HAP-1 (cell line): ENCODE results near the gene CDK6.
"Not testable (repeated sequence)": the region's sequence is repeated elsewhere in the genome, so short reads cannot be mapped to it uniquely, and the experiment has no call there.

ENCODE experiments used
- DNase-seq, 2 experiments: peaks; one replicate each; pipeline ENCODE4 v3.0.0-alpha.2; 2016 to 2020; ENCODE audit warnings: low spot score in 2 of 2
- H3K27me3 ChIP-seq: fragments of 250-450 bp; sonication (Bioruptor Pico); 2 replicates; pipeline ENCODE4 v1.5.1; 2020; ENCODE audit warnings: low read depth, mild to moderate bottlenecking, moderate library complexity
- H3K36me3 ChIP-seq: fragments of 250-450 bp; sonication (Bioruptor Pico); replicated peaks from 2 replicates; pipeline ENCODE4 v1.5.1; 2020; ENCODE audit warnings: mild to moderate bottlenecking
- H3K4me1 ChIP-seq: fragments of 250-450 bp; sonication (Bioruptor Pico); 2 replicates; pipeline ENCODE4 v1.5.1; 2020; ENCODE audit warnings: mild to moderate bottlenecking
- H3K4me3 ChIP-seq: fragments of 250-450 bp; sonication (Bioruptor Pico); 2 replicates; pipeline ENCODE4 v1.5.1; 2020; ENCODE audit warnings: mild to moderate bottlenecking, moderate library complexity
- H3K9me3 ChIP-seq: fragments of 250-450 bp; sonication (Bioruptor Pico); 2 replicates; pipeline ENCODE4 v1.5.1; 2020; ENCODE audit warnings: mild to moderate bottlenecking, moderate library complexity
- in situ Hi-C: fragments of 300-500 bp; cut with MboI; formaldehyde crosslinking; loops from 3 replicates; pipeline ENCODE4 v1.14.3; 2020; ENCODE audit warnings: low sequenced_read_pairs, inconsistent platforms, mixed read lengths

Gene CDK6

GRCh38 chr7:92864169-92864568 lies 27.8 kb upstream of the CDK6 start:
- in situ Hi-C loops, H3K36me3 ChIP-seq, H3K4me1 ChIP-seq, H3K4me3 ChIP-seq, H3K9me3 ChIP-seq, H3K27me3 ChIP-seq: not testable (repeated sequence)
- peak; percentile 9 to 47 for DNase-seq

- no peak for DNase-seq
- Histone ChIP-seq H3K9me3 (no peaks in the 10 kb centered on the region), H3K27me3 (peaks cover 53% of the 10 kb centered on the region), H3K4me3 (no peak overlapping the region), H3K36me3 (no peaks in the 10 kb centered on the region; the same call in 1 of the 2 replicates), H3K4me1 (no peaks in the 10 kb centered on the region)
- in situ Hi-C loops = no loop called here
Observed at GRCh38 chr7:92856436-92856835, 20.1 kb upstream of the CDK6 start.

GRCh38 chr7:92854501-92855238 lies 18.3 kb upstream of the CDK6 start:
- in situ Hi-C loops = no loop called here
- DNase-seq = no peak
- H3K4me1 ChIP-seq = no peaks in the 10 kb centered on the region
- no peaks in the 10 kb centered on the region; the same call in 1 of the 2 replicates for H3K36me3 ChIP-seq
- H3K9me3 ChIP-seq = no peaks in the 10 kb centered on the region
- peaks cover 67% of the 10 kb centered on the region for H3K27me3 ChIP-seq
- no peak overlapping the region for H3K4me3 ChIP-seq

GRCh38 chr7:92851732-92852131 lies 15.4 kb upstream of the CDK6 start:
- in situ Hi-C loops = no loop called here
- H3K4me3 ChIP-seq = no peak overlapping the region
- H3K27me3 ChIP-seq = peaks cover 75% of the 10 kb centered on the region

GRCh38 chr7:92850516-92850915 lies 14.1 kb upstream of the CDK6 start:
- in situ Hi-C loops = no loop called here
- no peaks in the 10 kb centered on the region; the same call in 1 of the 2 replicates for H3K36me3 ChIP-seq
- no peak overlapping the region for H3K4me3 ChIP-seq
- no peaks in the 10 kb centered on the region for H3K9me3 ChIP-seq
- no peaks in the 10 kb centered on the region for H3K4me1 ChIP-seq
- peaks cover 72% of the 10 kb centered on the region for H3K27me3 ChIP-seq
- no peak for DNase-seq

More at GRCh38 chr7:92851732-92852131, 15.4 kb upstream of the CDK6 start:
- H3K4me1 ChIP-seq = no peaks in the 10 kb centered on the region
- no peaks in the 10 kb centered on the region; the same call in 1 of the 2 replicates for H3K36me3 ChIP-seq
- DNase-seq = no peak
- H3K9me3 ChIP-seq = no peaks in the 10 kb centered on the region

GRCh38 chr7:92849322-92849721 lies 12.9 kb upstream of the CDK6 start:
- H3K9me3 ChIP-seq = no peaks in the 10 kb centered on the region
- no peak for DNase-seq
- in situ Hi-C loops = no loop called here
- no peaks in the 10 kb centered on the region; the same call in 1 of the 2 replicates for H3K36me3 ChIP-seq
- no peak overlapping the region for H3K4me3 ChIP-seq
- peaks cover 67% of the 10 kb centered on the region for H3K27me3 ChIP-seq
- no peaks in the 10 kb centered on the region for H3K4me1 ChIP-seq

- no peak for DNase-seq
- Histone ChIP-seq H3K9me3 (no peaks in the 10 kb centered on the region), H3K4me1 (no peaks in the 10 kb centered on the region), H3K27me3 (peaks cover 62% of the 10 kb centered on the region), H3K4me3 (no peak overlapping the region), H3K36me3 (no peaks in the 10 kb centered on the region; the same call in 1 of the 2 replicates)
- in situ Hi-C loops = no loop called here
Observed at GRCh38 chr7:92848851-92849250, 12.5 kb upstream of the CDK6 start.

GRCh38 chr7:92848441-92848840 lies 12.1 kb upstream of the CDK6 start:
- in situ Hi-C loops = no loop called here
- Histone ChIP-seq H3K27me3 (peaks cover 58% of the 10 kb centered on the region), H3K9me3 (no peaks in the 10 kb centered on the region), H3K4me3 (no peak overlapping the region), H3K4me1 (no peaks in the 10 kb centered on the region), H3K36me3 (no peaks in the 10 kb centered on the region; the same call in 1 of the 2 replicates)
- no peak for DNase-seq

GRCh38 chr7:92847305-92847704 lies 10.9 kb upstream of the CDK6 start:
- Histone ChIP-seq H3K36me3 (no peaks in the 10 kb centered on the region; the same call in 1 of the 2 replicates), H3K9me3 (no peaks in the 10 kb centered on the region), H3K4me1 (no peaks in the 10 kb centered on the region), H3K4me3 (no peak overlapping the region), H3K27me3 (peaks cover 55% of the 10 kb centered on the region)
- no peak for DNase-seq
- in situ Hi-C loops = no loop called here

- H3K9me3 ChIP-seq = no peaks in the 10 kb centered on the region
- H3K27me3 ChIP-seq = peaks cover 55% of the 10 kb centered on the region
- in situ Hi-C loops = no loop called here
- no peaks in the 10 kb centered on the region for H3K36me3 ChIP-seq
- H3K4me3 ChIP-seq = no peak overlapping the region
- no peaks in the 10 kb centered on the region for H3K4me1 ChIP-seq
- no peak for DNase-seq
Observed at GRCh38 chr7:92845736-92846135, 9.4 kb upstream of the CDK6 start.

- in situ Hi-C loops = no loop called here
- H3K27me3 ChIP-seq = peaks cover 58% of the 10 kb centered on the region
- no peak for DNase-seq
- no peaks in the 10 kb centered on the region for H3K9me3 ChIP-seq
- H3K4me3 ChIP-seq = no peak overlapping the region
- no peaks in the 10 kb centered on the region for H3K36me3 ChIP-seq
- H3K4me1 ChIP-seq = no peaks in the 10 kb centered on the region
Observed at GRCh38 chr7:92843781-92844180, 7.4 kb upstream of the CDK6 start.

- in situ Hi-C loops = no loop called here
Observed at GRCh38 chr7:92843034-92843760, 6.8 kb upstream of the CDK6 start.

GRCh38 chr7:92841192-92841591 lies 4.8 kb upstream of the CDK6 start:
- peaks cover 4% of the 10 kb centered on the region; the same call in 1 of the 2 replicates for H3K4me1 ChIP-seq
- in situ Hi-C loops = no loop called here
- no peaks in the 10 kb centered on the region for H3K9me3 ChIP-seq
- no peaks in the 10 kb centered on the region for H3K36me3 ChIP-seq
- H3K4me3 ChIP-seq = no peak overlapping the region
- H3K27me3 ChIP-seq = peaks cover 67% of the 10 kb centered on the region
- DNase-seq = no peak

More at GRCh38 chr7:92843034-92843760, 6.8 kb upstream of the CDK6 start:
- no peaks in the 10 kb centered on the region for H3K9me3 ChIP-seq
- no peaks in the 10 kb centered on the region for H3K4me1 ChIP-seq
- H3K4me3 ChIP-seq = no peak overlapping the region
- no peak for DNase-seq
- no peaks in the 10 kb centered on the region for H3K36me3 ChIP-seq
- peaks cover 59% of the 10 kb centered on the region for H3K27me3 ChIP-seq

- peaks cover 4% of the 10 kb centered on the region; the same call in 1 of the 2 replicates for H3K4me1 ChIP-seq
- no peak for DNase-seq
- in situ Hi-C loops = no loop called here
- no peaks in the 10 kb centered on the region for H3K9me3 ChIP-seq
- no peaks in the 10 kb centered on the region for H3K36me3 ChIP-seq
- H3K4me3 ChIP-seq = no peak overlapping the region
- peaks cover 67% of the 10 kb centered on the region for H3K27me3 ChIP-seq
Observed at GRCh38 chr7:92840316-92840715, 3.9 kb upstream of the CDK6 start.
